Measurements from ENCODE around the gene UBE2J2. TPM values are rescaled to one million over a fixed set of nuclear protein-coding genes. Genes with fewer than 3 reads are reported as not detected.
"Not testable (repeated sequence)": the region's sequence is repeated elsewhere in the genome, so short reads cannot be mapped to it uniquely, and the experiment has no call there.

Gene UBE2J2
- total RNA-seq, 2 experiments from 2014 or later: 75.7 to 78.1 TPM

GRCh38 chr1:1259540-1259939, 14.1 kb downstream of the UBE2J2 start:
- H3K27me3 Mint-ChIP-seq: no peaks in the 10 kb centered on the region

GRCh38 chr1:1259119-1259488, 14.6 kb downstream of the UBE2J2 start:
- Mint-ChIP-seq H3K4me3 (no peak overlapping the region), H3K27ac (no peak overlapping the region), H3K36me3 (peaks cover 22% of the 10 kb centered on the region), H3K27me3 (no peaks in the 10 kb centered on the region), H3K4me1 (peaks cover 11% of the 10 kb centered on the region), H3K9me3 (no peaks in the 10 kb centered on the region)
- DNase-seq (no peak), ATAC-seq (ENCODE audit: low read depth) (no peak)
- POLR2A ChIA-PET: no interaction called here

More at GRCh38 chr1:1259540-1259939, 14.1 kb downstream of the UBE2J2 start:
- H3K27ac Mint-ChIP-seq: no peak overlapping the region
- POLR2A ChIA-PET: no interaction called here
- peaks cover 22% of the 10 kb centered on the region for H3K36me3 Mint-ChIP-seq
- peaks cover 11% of the 10 kb centered on the region for H3K4me1 Mint-ChIP-seq
- no peak for ATAC-seq (ENCODE audit: low read depth)
- DNase-seq: no peak
- no peaks in the 10 kb centered on the region for H3K9me3 Mint-ChIP-seq
- H3K4me3 Mint-ChIP-seq: no peak overlapping the region

GRCh38 chr1:1256956-1257871, 16.4 kb downstream of the UBE2J2 start:
- Mint-ChIP-seq H3K4me3 (no peak overlapping the region), H3K9me3 (no peaks in the 10 kb centered on the region), H3K27me3 (no peaks in the 10 kb centered on the region), H3K27ac (no peak overlapping the region), H3K36me3 (peaks cover 26% of the 10 kb centered on the region), H3K4me1 (peaks cover 8% of the 10 kb centered on the region)
- DNase-seq (no peak), ATAC-seq (ENCODE audit: low read depth) (no peak)
- POLR2A ChIA-PET: no interaction called here

- H3K36me3 Mint-ChIP-seq: peaks cover 23% of the 10 kb centered on the region
- no peaks in the 10 kb centered on the region for H3K9me3 Mint-ChIP-seq
These were observed 18.0 kb downstream of the UBE2J2 start for GRCh38 chr1:1255611-1256010.

GRCh38 chr1:1255078-1255477, 18.6 kb downstream of the UBE2J2 start:
- peaks cover 13% of the 10 kb centered on the region for H3K4me1 Mint-ChIP-seq
- DNase-seq (no peak), ATAC-seq (ENCODE audit: low read depth) (no peak)
- no peak overlapping the region for H3K4me3 Mint-ChIP-seq
- H3K27ac Mint-ChIP-seq: no peak overlapping the region
- POLR2A ChIA-PET: interaction anchor here (0.7 kb wide), 1 partner anchor 18 kb away, joined by 3 read pairs; no protein-coding TSS in a partner anchor
- H3K27me3 Mint-ChIP-seq: no peaks in the 10 kb centered on the region
- H3K36me3 Mint-ChIP-seq: peaks cover 23% of the 10 kb centered on the region
- no peaks in the 10 kb centered on the region for H3K9me3 Mint-ChIP-seq

More at GRCh38 chr1:1255611-1256010, 18.0 kb downstream of the UBE2J2 start:
- POLR2A ChIA-PET: interaction anchor here (0.8 kb wide), 1 partner anchor 18 kb away, joined by 3 read pairs; the partner anchor contains the start of gene UBE2J2
- peaks cover 9% of the 10 kb centered on the region for H3K4me1 Mint-ChIP-seq
- peak overlapping the region; percentile 34 for H3K27ac Mint-ChIP-seq
- ATAC-seq (ENCODE audit: low read depth) (no peak), DNase-seq (no peak)
- no peaks in the 10 kb centered on the region for H3K27me3 Mint-ChIP-seq
- H3K4me3 Mint-ChIP-seq: no peak overlapping the region

- Mint-ChIP-seq H3K36me3 (peaks cover 19% of the 10 kb centered on the region), H3K4me3 (no peak overlapping the region), H3K27me3 (no peaks in the 10 kb centered on the region), H3K9me3 (no peaks in the 10 kb centered on the region), H3K27ac (no peak overlapping the region), H3K4me1 (peaks cover 16% of the 10 kb centered on the region)
- POLR2A ChIA-PET: interaction anchor here (0.7 kb wide), 1 partner anchor 18 kb away, joined by 3 read pairs; no protein-coding TSS in a partner anchor
- no peak for DNase-seq
- no peak for ATAC-seq (ENCODE audit: low read depth)
These were observed 19.0 kb downstream of the UBE2J2 start for GRCh38 chr1:1254667-1254998.

- no peaks in the 10 kb centered on the region for H3K9me3 Mint-ChIP-seq
- H3K4me3 Mint-ChIP-seq: no peak overlapping the region
- POLR2A ChIA-PET: interaction anchor here (0.7 kb wide), 1 partner anchor 17 kb away, joined by 3 read pairs; no protein-coding TSS in a partner anchor
- H3K27ac Mint-ChIP-seq: no peak overlapping the region
- peaks cover 15% of the 10 kb centered on the region for H3K36me3 Mint-ChIP-seq
- H3K4me1 Mint-ChIP-seq: peaks cover 16% of the 10 kb centered on the region
- DNase-seq (no peak), ATAC-seq (ENCODE audit: low read depth) (no peak)
- H3K27me3 Mint-ChIP-seq: no peaks in the 10 kb centered on the region
These were observed 19.5 kb downstream of the UBE2J2 start for GRCh38 chr1:1253972-1254666.

- POLR2A ChIA-PET: no interaction called here
- H3K36me3 Mint-ChIP-seq: peaks cover 15% of the 10 kb centered on the region
- H3K27me3 Mint-ChIP-seq: no peaks in the 10 kb centered on the region
- ATAC-seq (ENCODE audit: low read depth) (no peak), DNase-seq (no peak)
- H3K9me3 Mint-ChIP-seq: no peaks in the 10 kb centered on the region
- no peak overlapping the region for H3K27ac Mint-ChIP-seq
- H3K4me3 Mint-ChIP-seq: no peak overlapping the region
- H3K4me1 Mint-ChIP-seq: peaks cover 16% of the 10 kb centered on the region
These were observed 20.3 kb downstream of the UBE2J2 start for GRCh38 chr1:1253314-1253713.

- Mint-ChIP-seq H3K9me3 (no peaks in the 10 kb centered on the region), H3K27me3 (peaks cover 2% of the 10 kb centered on the region), H3K4me1 (peaks cover 13% of the 10 kb centered on the region), H3K4me3 (peak overlapping the region; percentile 72), H3K36me3 (peaks cover 8% of the 10 kb centered on the region), H3K27ac (peak overlapping the region; percentile 91)
- DNase-seq (peak; percentile 74), ATAC-seq (ENCODE audit: low read depth) (peak; percentile 97)
- POLR2A ChIA-PET: interaction anchor here (1.0 to 2.5 kb wide), 11 partner anchors 13 to 237 kb away, joined by 3 to 18 read pairs (median 4); partner anchors contain the start of genes B3GALT6, CCNL2, SDF4 and UBE2J2
These were observed 22.8 kb downstream of the UBE2J2 start for GRCh38 chr1:1250786-1251284.

GRCh38 chr1:1248009-1248913, 25.4 kb downstream of the UBE2J2 start:
- DNase-seq, POLR2A ChIA-PET, H3K36me3 Mint-ChIP-seq: not testable (repeated sequence)

GRCh38 chr1:1247341-1247913, 26.2 kb downstream of the UBE2J2 start:
- no peak for ATAC-seq (ENCODE audit: low read depth)
- Mint-ChIP-seq H3K36me3 (peaks cover 2% of the 10 kb centered on the region), H3K4me3 (no peak overlapping the region), H3K9me3 (no peaks in the 10 kb centered on the region), H3K27me3 (peaks cover 2% of the 10 kb centered on the region), H3K4me1 (peaks cover 13% of the 10 kb centered on the region), H3K27ac (no peak overlapping the region)
- POLR2A ChIA-PET: no interaction called here
- DNase-seq: no peak

More at GRCh38 chr1:1248009-1248913, 25.4 kb downstream of the UBE2J2 start:
- H3K9me3 Mint-ChIP-seq; ATAC-seq (ENCODE audit: low read depth); H3K27ac Mint-ChIP-seq; H3K4me3 Mint-ChIP-seq; H3K27me3 Mint-ChIP-seq: not testable (repeated sequence)
- peaks cover 13% of the 10 kb centered on the region for H3K4me1 Mint-ChIP-seq

GRCh38 chr1:1246577-1247340, 26.9 kb downstream of the UBE2J2 start, which contains the start of gene C1QTNF12:
Gene C1QTNF12 (minus strand): TSS chr1:1246722. CDS start chr1:1246690, 32 bp downstream.
- Mint-ChIP-seq H3K4me1 (peaks cover 13% of the 10 kb centered on the region), H3K27me3 (peaks cover 2% of the 10 kb centered on the region), H3K9me3 (no peaks in the 10 kb centered on the region), H3K4me3 (no peak within 1 kb of the TSS), H3K27ac (no peak within 1 kb of the TSS), H3K36me3 (peaks cover 2% of the 10 kb centered on the region)
- DNase-seq: no peak
- POLR2A ChIA-PET: no interaction called here
- no peak for ATAC-seq (ENCODE audit: low read depth)

All from activated naive CD8-positive, alpha-beta T cell treated with anti-CD3 and anti-CD28 coated beads, Interleukin-2, amount 10 ng/mL, durations not matched to agents 7 days and 5 days (primary cell).